Middle frontal gyrus (tissue), 1 donor: ENCODE measurements around the gene EHMT2.
"Not testable (repeated sequence)": the region's sequence is repeated elsewhere in the genome, so short reads cannot be mapped to it uniquely, and the experiment has no call there.

ENCODE experiments used
- DNase-seq: peaks from one replicate; pipeline ENCODE4 v3.0.0-alpha.2; 2015; ENCODE audit warnings: low spot score; ENCODE audit errors: extremely low spot score

EHMT2 gene

GRCh38 chr6:31839779-31840126 is 57.7 kb downstream of the EHMT2 start:
- not testable (repeated sequence) for DNase-seq

GRCh38 chr6:31838968-31839367 is 58.5 kb downstream of the EHMT2 start:
- no peak for DNase-seq

GRCh38 chr6:31838114-31838553 is 59.4 kb downstream of the EHMT2 start:
- not testable (repeated sequence) for DNase-seq

DNA sequence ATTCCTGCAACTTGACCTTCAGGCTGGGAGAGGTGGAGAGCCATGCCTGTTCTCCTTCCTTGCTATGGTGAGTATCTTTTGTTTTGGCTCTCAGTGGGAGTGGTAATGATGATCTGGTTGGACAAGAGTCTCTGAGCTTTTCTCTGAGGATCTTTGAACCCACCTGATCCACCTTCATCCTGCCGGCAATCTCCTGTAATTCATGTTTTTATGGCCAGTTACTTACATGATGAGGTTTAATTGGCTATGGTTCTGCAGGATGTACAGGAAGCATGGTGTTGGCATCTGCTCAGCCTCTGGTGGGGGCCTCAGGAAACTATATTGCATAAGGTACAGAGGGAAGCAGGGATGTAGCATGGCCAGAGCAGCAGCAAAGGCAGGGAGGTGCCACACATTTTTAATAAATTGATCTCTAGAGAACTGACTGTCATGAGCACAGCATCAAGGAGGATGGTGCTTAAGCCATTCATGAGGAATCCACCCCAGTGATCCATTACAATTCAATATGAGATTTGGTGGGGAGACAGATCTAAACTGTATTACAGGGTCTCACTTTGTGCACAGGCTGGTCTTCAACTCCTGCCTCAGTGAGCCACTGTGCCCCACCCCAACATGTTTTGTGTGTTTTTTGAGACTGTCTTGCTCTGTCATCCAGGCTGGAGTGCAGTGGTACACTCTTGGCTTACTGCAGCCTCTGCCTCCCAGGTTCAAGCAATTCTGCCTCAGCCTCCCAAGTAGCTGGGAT is 60.0 kb downstream of the EHMT2 start:
- DNase-seq, result no peak

DNA sequence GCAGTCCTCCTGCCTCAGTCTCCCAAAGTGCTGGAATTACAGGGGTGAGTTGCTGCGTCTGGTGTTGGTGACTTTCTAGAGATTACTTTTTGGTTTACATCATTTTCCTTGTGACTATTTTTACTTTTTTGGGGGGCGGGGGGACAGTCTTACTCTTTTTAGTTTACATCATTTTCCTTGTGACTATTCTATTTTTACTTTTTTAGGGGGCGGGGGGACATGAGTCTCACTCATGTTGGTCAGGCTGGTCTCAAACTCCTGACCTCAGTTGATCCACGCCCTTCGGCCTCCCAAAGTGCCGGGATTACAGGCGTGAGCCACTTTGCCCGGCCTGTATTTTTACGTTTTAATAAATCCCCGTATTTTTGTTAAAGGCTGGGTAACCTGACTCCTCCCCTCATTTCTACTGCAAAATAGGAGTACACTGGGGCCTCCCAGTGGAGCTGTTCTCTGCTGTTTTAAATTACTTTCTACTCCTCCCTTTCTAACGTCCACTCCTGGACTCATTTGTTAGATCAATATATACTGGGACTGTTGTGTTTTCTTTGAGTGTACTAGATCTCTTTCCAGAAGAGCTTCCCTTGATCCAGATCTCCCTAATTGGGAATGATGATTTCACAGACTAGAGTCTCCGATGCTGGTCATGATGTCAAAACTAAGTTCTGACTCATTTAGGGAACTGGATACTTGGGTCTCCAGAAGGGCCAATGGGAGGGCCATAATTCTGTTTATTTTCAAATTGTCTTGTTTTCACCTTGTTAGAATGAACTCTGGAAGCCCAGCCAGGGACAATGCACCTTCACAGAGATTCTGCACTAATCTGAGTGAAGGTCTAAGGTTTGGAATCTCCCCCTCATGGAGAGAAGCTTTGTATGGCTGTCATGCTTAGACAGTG is 60.8 kb downstream of the EHMT2 start:
- no peak for DNase-seq

DNA sequence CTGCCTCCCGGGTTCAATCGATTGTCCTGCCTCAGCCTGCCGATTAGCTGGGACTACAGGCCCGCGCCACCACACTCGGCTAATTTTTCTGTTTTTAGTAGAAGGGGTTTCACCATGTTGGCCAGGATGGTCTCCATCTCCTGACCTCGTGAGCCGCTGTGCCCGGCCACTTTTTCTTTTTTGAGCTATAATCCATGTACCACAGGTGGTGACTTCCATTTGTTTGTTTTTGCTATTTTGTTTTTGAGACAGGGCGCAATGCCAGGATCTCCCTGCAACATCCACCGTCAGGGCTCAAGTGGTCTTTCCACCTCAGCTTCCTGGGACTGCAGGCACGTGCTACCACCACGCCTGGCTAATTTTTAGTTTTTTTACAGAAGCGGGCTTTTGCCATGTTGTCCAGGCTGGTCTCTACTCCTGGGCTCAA is 61.4 kb downstream of the EHMT2 start:
- no peak for DNase-seq

DNA sequence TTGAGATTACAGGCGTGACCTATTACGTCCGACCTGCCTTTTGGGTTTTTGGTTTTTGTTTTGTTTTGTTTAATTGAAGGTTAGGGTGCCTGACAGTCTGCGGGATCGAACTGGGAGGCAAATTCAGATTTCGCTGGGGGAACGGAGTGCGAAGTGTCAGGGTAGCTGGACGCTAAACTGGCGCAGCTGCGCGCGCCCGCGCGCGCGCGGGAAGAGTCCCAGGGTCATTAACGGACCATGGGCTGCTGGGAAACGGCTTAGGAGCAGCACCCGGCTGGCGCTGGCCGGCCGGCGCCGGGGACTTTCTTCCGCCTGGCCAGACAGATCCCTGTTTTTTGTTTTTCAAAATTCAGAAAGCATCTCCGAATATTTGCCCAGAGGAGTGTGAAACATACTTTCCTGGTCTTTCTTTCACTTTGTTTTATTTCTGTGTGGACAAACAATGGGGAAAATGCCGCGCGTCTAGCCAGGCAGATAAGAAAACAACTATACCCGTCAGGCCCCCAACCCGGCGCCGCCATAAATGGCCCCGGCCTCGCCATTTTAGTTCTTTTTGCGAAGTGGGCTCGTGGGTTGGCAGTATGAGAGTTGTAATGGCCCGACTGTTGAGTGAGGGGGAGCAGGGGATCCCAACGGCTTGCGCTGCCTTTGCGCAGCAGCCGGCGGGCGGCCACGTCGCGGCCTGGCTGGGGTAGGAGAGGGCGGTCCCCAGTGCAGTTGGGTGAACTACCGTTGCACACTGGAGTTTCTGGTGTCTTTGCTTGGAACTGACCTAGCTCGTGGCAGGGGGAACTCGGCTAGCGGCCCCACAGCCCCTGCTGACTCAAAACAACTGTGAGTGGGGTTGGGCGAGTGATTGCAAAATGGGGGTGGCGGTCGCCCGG is 62.9 kb downstream of the EHMT2 start:
- peak; percentile 78 for DNase-seq

GRCh38 chr6:31831350-31832215 is 65.9 kb downstream of the EHMT2 start:
- DNase-seq, result no peak

- no peak for DNase-seq
These were observed 66.6 kb downstream of the EHMT2 start for GRCh38 chr6:31830886-31831335.
